Endothelial cell (in vitro differentiated cells): ENCODE results near the gene TMEM109. TPM values are rescaled to one million over a fixed set of nuclear protein-coding genes. Genes with fewer than 3 reads are reported as not detected.
A peak's percentile ranks its signal among the peaks of the same experiment; 100 is the strongest.

Source experiments
- DNase-seq: peaks from one replicate; pipeline ENCODE4 v3.0.0; 2021; ENCODE audit warnings: low spot score
- H3K27ac Mint-ChIP-seq: one replicate; pipeline ENCODE4 v1.8.0; 2021; ENCODE audit warnings: mixed read lengths, inconsistent platforms; ENCODE audit not compliant: unreplicated experiment
- H3K27me3 Mint-ChIP-seq: one replicate; pipeline ENCODE4 v1.8.0; 2021; ENCODE audit warnings: mild to moderate bottlenecking, moderate library complexity, mixed read lengths, inconsistent platforms; ENCODE audit not compliant: unreplicated experiment
- H3K36me3 Mint-ChIP-seq: one replicate; pipeline ENCODE4 v1.8.0; 2021; ENCODE audit warnings: mild to moderate bottlenecking, low read depth, mixed read lengths, inconsistent platforms; ENCODE audit not compliant: unreplicated experiment
- H3K4me1 Mint-ChIP-seq: one replicate; pipeline ENCODE4 v1.8.0; 2021; ENCODE audit warnings: mild to moderate bottlenecking, mixed read lengths, inconsistent platforms; ENCODE audit not compliant: unreplicated experiment
- H3K4me3 Mint-ChIP-seq: one replicate; pipeline ENCODE4 v1.8.0; 2021; ENCODE audit warnings: mild to moderate bottlenecking, mixed read lengths, inconsistent platforms; ENCODE audit not compliant: unreplicated experiment
- H3K9me3 Mint-ChIP-seq: one replicate; pipeline ENCODE4 v1.8.0; 2021; ENCODE audit warnings: mixed read lengths, inconsistent platforms; ENCODE audit not compliant: unreplicated experiment
- total RNA-seq: library from RNA; stranded (reverse); fragmentation: NEBNext Ultra II Directional; extraction: Animal tissue kit (Norgen Biotek cat#: 25700); gene quantifications from one replicate; pipeline ENCODE4 v1.2.1, GENCODE V29; 2021; ENCODE audit not compliant: unreplicated experiment
- TF ChIP-seq, protein P1 (sequence below): fragments of 200-600 bp; sonication (generic); IDR thresholded peaks from one replicate; pipeline ENCODE4 v1.5.0; 2021; ENCODE audit warnings: antibody characterized with exemption; ENCODE audit not compliant: unreplicated experiment

TMEM109 gene
- total RNA-seq, 1 donor from 2014 or later, result 95.1 TPM

DNA sequence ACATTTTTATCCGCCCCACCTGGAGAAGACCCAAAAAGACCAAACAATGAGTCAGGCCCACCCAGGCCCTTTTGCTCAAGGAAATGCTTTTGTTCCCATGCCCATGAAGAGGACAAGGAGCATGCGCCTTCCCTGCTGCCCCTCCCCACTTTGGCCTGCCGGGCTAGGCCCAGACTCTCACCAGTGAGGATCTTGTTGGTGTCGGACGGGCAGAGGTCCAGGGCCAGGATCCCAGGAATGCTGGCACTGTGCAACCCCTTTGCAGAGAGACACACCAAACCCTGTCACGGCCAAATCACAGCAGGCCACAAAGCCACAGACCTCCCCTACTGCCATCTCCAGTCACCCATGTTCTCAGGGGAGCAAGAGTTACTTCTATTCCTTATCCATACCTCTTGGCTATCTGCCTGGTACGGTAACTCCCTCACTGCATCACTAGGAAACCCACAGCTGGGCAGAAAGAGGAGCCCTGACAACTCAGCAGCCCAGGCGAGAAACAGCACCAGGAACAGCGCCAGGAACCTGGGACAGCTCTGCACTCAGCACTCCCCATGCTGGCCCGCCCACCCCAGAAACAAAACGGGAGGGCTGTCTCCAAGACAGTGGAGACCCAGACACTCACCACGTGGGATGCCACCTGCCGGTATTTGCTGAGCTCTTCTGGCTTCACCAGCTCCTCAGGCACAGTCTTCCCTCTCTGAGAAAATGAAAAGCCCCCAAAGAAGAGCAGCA is 13.1 kb upstream of the TMEM109 start:
- peaks cover 40% of the 10 kb centered on the region for H3K36me3 Mint-ChIP-seq
- no peaks in the 10 kb centered on the region for H3K27me3 Mint-ChIP-seq
- no peak overlapping the region for H3K27ac Mint-ChIP-seq
- DNase-seq, result no peak
- H3K4me3 Mint-ChIP-seq, result no peak overlapping the region
- TF ChIP-seq, protein P1, sequence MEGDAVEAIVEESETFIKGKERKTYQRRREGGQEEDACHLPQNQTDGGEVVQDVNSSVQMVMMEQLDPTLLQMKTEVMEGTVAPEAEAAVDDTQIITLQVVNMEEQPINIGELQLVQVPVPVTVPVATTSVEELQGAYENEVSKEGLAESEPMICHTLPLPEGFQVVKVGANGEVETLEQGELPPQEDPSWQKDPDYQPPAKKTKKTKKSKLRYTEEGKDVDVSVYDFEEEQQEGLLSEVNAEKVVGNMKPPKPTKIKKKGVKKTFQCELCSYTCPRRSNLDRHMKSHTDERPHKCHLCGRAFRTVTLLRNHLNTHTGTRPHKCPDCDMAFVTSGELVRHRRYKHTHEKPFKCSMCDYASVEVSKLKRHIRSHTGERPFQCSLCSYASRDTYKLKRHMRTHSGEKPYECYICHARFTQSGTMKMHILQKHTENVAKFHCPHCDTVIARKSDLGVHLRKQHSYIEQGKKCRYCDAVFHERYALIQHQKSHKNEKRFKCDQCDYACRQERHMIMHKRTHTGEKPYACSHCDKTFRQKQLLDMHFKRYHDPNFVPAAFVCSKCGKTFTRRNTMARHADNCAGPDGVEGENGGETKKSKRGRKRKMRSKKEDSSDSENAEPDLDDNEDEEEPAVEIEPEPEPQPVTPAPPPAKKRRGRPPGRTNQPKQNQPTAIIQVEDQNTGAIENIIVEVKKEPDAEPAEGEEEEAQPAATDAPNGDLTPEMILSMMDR, result no peak
- H3K4me1 Mint-ChIP-seq, result peaks cover 15% of the 10 kb centered on the region
- H3K9me3 Mint-ChIP-seq, result no peaks in the 10 kb centered on the region

DNA sequence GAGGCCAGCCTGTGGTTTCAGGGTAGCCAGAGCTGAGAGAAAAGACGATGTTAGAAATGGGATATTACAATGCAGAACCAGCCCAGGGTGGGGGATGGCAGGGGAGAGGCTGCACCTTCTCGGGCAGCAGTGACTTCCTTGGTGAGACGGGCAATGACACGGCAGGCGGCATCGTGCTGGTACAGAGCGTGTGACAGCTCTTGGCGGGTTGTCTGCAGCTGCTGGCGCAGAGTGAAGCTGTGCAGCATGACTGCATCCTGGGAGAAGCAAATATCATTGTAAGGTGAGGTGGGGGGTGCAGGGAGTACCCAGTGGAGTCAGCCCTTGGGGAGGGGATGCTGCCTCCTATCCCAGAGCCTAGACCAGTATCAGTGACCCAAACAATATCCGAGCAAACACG is 11.3 kb upstream of the TMEM109 start:
- no peaks in the 10 kb centered on the region for H3K9me3 Mint-ChIP-seq
- peaks cover 26% of the 10 kb centered on the region for H3K36me3 Mint-ChIP-seq
- no peak overlapping the region for H3K27ac Mint-ChIP-seq
- H3K4me1 Mint-ChIP-seq, result peaks cover 22% of the 10 kb centered on the region
- TF ChIP-seq, protein P1, result no peak
- no peak for DNase-seq
- H3K4me3 Mint-ChIP-seq, result no peak overlapping the region
- no peaks in the 10 kb centered on the region for H3K27me3 Mint-ChIP-seq

DNA sequence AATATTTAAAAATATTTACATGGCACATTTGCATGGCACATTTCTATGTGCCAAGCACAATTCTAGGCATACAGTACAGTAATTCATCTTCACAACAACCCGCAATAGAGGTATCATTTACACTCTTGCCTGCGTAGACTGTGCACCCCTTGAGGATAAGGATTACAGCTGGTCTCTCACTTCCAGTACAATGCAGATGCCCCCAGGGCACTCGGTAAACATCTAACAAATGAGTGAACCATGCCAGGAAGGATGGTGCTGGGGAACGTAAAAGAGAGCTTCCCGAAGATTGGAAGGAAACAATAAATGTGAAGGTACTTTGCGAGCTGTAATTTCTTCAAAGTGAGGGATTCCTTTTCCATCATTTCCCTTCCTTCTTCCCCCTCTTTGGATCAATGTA is 8.9 kb upstream of the TMEM109 start:
- peak overlapping the region; percentile 89 for H3K4me3 Mint-ChIP-seq
- H3K27me3 Mint-ChIP-seq, result peaks cover 2% of the 10 kb centered on the region
- TF ChIP-seq, protein P1, result no peak
- peaks cover 23% of the 10 kb centered on the region for H3K36me3 Mint-ChIP-seq
- peaks cover 29% of the 10 kb centered on the region for H3K4me1 Mint-ChIP-seq
- H3K9me3 Mint-ChIP-seq, result no peaks in the 10 kb centered on the region
- DNase-seq, result no peak
- H3K27ac Mint-ChIP-seq, result peak overlapping the region; percentile 77

DNA sequence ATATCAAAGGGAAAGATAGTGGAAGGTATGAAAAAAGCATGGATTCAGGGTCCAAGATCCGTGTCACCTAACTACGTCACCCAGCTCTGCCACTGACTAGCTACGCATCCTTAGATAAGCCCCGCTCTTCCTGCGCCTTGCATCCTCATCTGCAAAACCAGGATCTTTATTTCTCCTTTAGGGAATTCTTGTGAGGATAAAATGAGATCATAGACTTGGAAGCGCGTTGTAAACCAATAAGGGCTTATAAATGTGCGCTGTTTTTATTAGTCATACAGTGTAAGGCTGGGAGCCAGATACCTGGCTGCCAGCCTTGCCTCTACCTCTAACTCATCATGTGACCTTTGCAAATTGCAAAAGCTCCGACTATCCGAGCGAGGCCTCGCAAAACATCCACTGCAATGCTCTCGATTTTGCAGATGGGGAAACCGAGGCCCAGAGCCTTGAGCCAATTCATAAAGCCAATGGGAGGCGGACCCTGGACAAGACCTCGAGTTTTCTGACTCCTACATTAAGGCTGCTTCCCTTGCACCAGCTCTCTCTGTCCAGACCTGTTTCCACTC is 8.3 kb upstream of the TMEM109 start:
- H3K36me3 Mint-ChIP-seq, result peaks cover 19% of the 10 kb centered on the region
- no peak for DNase-seq
- H3K27ac Mint-ChIP-seq, result peak overlapping the region; percentile 77
- H3K27me3 Mint-ChIP-seq, result peaks cover 2% of the 10 kb centered on the region
- no peaks in the 10 kb centered on the region for H3K9me3 Mint-ChIP-seq
- H3K4me3 Mint-ChIP-seq, result peak overlapping the region; percentile 89
- peaks cover 34% of the 10 kb centered on the region for H3K4me1 Mint-ChIP-seq
- TF ChIP-seq, protein P1, result no peak
